Upper lobe of left lung (tissue), 4 donors: ENCODE measurements around the gene ACTN1.
A peak's percentile ranks its signal among the peaks of the same experiment; 100 is the strongest.

Experiments used
- CTCF ChIP-seq, 6 experiments: fragments of 450-650 bp in 4 of 6; fragments of 200-600 bp in 2 of 6; sonication (generic) in 2 of 6; IDR thresholded peaks; one replicate each; pipeline ENCODE4 v1.5.1; 2016 to 2019; ENCODE audit warnings: antibody characterized with exemption in 6 of 6
- EP300 ChIP-seq, 4 donors: sonication (generic); formaldehyde crosslinking; IDR thresholded peaks; one replicate each; pipeline ENCODE4 v1.5.1; 2017; ENCODE audit warnings: antibody characterized with exemption in 4 of 4, control low read depth in 2 of 4
- POLR2A ChIP-seq, 4 donors: fragments of 450-650 bp; IDR thresholded peaks; one replicate each; pipeline ENCODE4 v1.5.1; 2016 to 2017; ENCODE audit warnings: antibody characterized with exemption in 4 of 4, mild to moderate bottlenecking in 2 of 4

- TF ChIP-seq CTCF (IDR thresholded peaks at IDR 0.05): no peak
- peak in 3 of 4 donors; percentile 22 to 42 (median 23) for TF ChIP-seq EP300 (IDR thresholded peaks at IDR 0.05)
- TF ChIP-seq POLR2A (IDR thresholded peaks at IDR 0.05): no peak
Measured at GRCh38 chr14:69005432-69006148, 26.5 kb upstream of the ACTN1 start.
